IPS-11a (cell line): Measurements from ENCODE around the gene ABHD3.
A peak's percentile ranks its signal among the peaks of the same experiment; 100 is the strongest.
"Not testable (repeated sequence)": the region's sequence is repeated elsewhere in the genome, so short reads cannot be mapped to it uniquely, and the experiment has no call there.

Source experiments
- H3K4me3 ChIP-seq: one replicate; pipeline ENCODE4 v1.5.1; 2013; ENCODE audit warnings: low read depth, low read length, control low read depth

ABHD3 gene

GRCh38 chr18:21703241-21703820 is 1.2 kb downstream of the ABHD3 start:
- H3K4me3 ChIP-seq = peak overlapping the region; percentile 66

DNA sequence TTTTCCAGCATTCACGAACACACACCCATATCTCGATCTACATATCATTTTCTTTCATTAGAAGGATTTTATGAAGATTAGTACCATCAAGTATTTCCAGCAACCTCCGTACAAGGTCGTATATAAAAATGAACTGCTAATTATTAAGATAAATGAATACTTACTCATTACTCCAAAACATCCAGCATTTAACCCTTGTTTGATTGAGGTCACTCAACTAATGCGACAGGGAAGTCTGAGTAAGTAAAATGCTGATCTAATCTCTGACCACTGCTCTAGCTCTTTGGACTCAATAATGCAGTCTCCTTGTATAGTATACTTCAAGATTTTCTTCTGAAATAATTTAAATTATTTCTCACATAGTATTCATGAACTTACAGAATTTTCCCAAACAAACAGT is 2.0 kb downstream of the ABHD3 start:
- H3K4me3 ChIP-seq = no peak overlapping the region

- H3K4me3 ChIP-seq = no peak overlapping the region
Measured at GRCh38 chr18:21701621-21702020, 3.0 kb downstream of the ABHD3 start.

GRCh38 chr18:21700528-21701075 is 4.0 kb downstream of the ABHD3 start:
- no peak overlapping the region for H3K4me3 ChIP-seq

DNA sequence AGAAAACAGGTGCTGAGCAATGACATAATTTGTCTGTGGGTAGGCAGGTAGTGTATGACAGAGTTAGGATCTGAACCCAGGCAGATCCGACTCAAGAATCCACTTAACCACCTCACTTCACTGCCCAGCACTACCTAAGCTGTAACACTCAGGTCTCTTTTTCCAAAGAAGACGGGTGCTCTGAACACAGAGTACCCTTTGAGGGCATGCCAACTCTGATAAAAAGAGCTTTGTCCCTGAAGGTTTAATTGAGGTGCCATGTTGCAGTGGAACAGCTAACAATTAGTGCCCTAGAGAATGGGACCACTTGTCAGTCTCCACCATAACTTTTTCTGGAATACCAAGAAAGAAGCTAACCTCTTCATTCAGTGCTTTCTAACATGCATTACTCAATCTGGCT is 11.3 kb downstream of the ABHD3 start:
- no peak overlapping the region for H3K4me3 ChIP-seq

GRCh38 chr18:21689736-21690135 is 14.8 kb downstream of the ABHD3 start:
- no peak overlapping the region for H3K4me3 ChIP-seq

- no peak overlapping the region for H3K4me3 ChIP-seq
Measured at GRCh38 chr18:21686282-21687105, 18.1 kb downstream of the ABHD3 start.

- H3K4me3 ChIP-seq = not testable (repeated sequence)
Measured at GRCh38 chr18:21685556-21685981, 19.0 kb downstream of the ABHD3 start.

DNA sequence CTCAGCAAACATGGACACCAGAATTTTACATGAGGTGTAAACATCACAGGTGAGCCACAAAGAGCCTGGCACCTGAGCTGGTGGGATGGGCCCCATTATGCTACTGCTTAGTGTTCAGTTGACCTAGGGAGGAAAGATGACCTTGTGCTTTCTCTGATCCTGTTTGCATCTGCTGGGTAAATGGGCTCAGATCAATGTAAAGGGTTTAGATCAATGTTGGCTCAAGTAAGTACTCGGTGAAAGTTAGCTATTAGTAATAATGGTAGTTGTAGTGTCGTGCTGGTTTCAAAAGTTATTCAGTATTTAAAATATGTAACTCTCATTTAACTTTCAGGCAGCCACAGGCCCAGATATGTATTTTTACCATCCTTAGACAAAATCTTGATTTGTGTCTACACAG is 19.8 kb downstream of the ABHD3 start:
- no peak overlapping the region for H3K4me3 ChIP-seq

DNA sequence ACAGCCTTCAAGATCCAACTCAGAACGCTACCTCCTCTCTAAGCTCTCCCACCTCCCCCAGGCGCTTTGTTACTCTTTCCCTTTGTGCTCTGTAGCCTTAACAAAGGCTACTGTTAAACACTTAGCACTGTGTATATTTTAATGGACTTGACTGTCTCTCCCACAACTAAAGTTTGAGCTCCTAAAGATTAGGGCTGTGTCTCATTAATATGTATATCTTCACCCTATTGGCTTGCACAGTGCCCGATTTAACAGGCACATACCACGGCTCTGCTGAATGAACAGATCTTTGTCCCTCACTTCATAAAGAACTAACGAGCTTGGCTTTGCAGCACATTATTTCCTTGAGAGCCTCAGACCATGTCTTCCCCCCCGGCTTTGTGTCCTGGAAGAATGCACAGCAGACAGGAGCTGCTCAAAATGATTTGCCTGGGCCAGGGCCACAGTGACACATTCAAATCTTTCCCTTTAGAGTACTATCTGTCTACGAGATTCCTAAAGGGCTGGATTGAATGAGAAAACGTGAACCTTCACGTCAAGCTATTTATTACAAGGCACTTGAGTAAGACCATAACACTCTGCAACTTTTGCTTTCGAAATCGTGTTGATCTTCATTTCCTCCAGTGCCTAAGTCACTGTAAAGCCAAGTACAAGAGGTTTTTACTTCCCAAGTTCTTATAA is 22.1 kb downstream of the ABHD3 start:
- no peak overlapping the region for H3K4me3 ChIP-seq

DNA sequence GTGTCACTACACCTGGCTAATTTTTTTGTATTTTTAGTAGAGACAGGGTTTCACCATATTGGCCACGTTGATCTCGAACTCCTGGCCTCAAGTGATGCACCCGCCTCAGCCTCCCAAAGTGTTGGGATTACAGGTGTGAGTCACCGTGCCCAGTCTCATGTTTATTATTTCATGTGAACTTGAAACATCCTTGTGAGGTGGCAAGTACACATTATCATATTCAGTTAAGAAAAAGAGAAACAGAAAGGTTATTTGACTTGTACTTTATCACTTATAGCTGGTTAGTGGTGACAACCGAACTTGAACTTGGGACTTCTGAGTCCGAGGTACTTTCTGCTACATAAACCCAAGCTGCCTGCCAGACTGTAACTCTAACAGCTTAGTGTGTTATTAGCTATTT is 24.4 kb downstream of the ABHD3 start:
- no peak overlapping the region for H3K4me3 ChIP-seq

DNA sequence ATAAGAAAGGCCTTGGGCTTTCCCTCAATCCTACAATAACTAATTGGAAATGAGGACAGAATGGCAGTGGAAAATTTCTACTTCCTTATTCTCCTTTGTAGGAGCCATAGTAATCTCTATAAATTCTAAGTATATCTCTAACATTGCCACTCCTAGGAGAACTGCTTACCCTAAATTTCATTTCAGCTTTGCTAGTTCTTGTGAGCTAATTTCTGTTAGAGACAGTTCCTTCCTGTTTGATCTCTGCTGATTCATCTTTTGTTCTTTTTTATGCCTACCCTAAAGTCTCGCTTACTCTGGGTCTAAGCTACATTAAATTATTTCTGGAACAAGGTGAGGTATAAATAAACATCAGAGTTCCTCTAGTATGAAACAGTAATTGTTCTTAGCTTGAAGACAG is 25.7 kb downstream of the ABHD3 start:
- no peak overlapping the region for H3K4me3 ChIP-seq

DNA sequence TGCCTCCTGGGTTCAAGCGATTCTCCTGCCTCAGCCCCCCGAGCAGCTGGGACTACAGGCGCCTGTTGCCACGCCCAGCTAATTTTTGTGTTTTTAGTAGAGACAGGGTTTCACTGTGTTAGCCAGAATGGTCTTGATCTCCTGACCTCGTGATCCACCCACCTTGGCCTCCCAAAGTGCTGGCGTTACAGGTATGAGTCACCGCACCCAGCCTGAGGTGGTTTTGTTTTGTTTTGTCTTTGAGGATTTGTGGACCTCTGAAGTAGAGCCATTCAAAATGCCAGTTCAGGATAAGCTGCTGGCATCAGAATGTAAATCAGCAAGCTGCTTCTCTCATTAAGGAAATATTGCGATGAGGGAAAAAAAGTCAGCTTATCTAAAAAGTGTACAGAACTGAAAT is 29.2 kb downstream of the ABHD3 start:
- H3K4me3 ChIP-seq = not testable (repeated sequence)

- no peak overlapping the region for H3K4me3 ChIP-seq
Measured at GRCh38 chr18:21672521-21673267, 31.9 kb downstream of the ABHD3 start.

GRCh38 chr18:21669736-21670285 is 34.8 kb downstream of the ABHD3 start:
- H3K4me3 ChIP-seq = no peak overlapping the region

- no peak overlapping the region for H3K4me3 ChIP-seq
Measured at GRCh38 chr18:21664069-21664468, 40.5 kb downstream of the ABHD3 start.

GRCh38 chr18:21663578-21663977 is 41.0 kb downstream of the ABHD3 start:
- H3K4me3 ChIP-seq = no peak overlapping the region

GRCh38 chr18:21662581-21662980 is 42.0 kb downstream of the ABHD3 start:
- H3K4me3 ChIP-seq = no peak overlapping the region

DNA sequence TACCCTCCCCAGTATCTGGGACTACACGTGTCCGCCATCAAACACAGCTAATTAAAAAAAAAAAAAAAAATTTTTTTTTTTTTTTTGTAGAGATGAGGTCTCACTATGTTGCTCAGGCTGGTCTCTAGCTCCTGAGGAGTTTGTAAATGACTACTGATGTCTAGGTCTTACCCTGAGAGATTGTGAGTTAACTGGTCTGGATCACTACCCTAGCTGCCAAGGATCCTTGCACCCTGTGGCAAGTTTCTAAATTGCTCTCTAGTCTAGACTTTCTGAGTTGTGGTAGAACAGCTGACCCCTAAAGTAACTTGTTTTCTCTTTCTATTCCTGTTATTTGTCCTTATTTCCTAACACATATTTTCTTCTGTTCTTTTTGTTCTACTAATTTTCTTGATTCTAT is 44.5 kb downstream of the ABHD3 start:
- H3K4me3 ChIP-seq = no peak overlapping the region

DNA sequence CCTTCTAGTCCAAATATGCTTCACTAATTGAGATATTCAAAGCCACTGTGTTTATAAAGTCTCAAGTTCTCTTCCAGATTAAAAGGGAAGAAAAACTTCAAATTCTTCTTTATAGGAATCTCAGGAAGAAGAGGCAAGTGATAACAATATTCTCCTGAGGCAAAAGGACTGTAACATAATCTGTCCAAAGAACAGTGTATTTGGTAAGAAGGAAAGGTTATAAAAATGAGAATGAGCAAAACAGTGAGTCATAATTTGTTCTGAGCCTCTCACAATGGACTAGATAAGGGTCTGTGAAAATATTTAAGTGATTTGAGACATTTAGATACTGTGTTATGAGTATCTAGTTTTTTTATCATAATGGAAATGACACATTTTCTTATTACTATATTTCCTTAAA is 48.2 kb downstream of the ABHD3 start:
- H3K4me3 ChIP-seq = no peak overlapping the region

DNA sequence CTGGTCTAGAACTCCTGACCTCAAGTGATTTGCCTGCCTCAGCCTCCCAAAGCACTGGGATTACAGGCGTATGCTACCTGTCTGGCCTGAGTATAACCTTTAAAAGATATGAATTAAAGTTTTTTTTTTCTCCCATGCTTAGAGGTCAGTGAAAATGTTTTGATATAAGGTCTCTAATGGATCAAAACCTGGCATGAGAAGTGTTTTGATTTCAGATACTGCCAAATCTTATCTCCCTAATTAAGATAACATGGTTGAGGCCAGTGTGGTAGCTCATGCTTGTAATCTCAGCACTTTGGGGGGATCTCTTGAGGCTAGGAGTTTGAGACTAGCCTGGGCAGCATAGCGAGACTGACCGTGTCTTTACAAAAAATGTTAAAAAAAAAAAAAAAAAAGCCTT is 51.2 kb downstream of the ABHD3 start:
- no peak overlapping the region for H3K4me3 ChIP-seq
